ENCODE data around the gene APBA1.

Gene APBA1

DNA sequence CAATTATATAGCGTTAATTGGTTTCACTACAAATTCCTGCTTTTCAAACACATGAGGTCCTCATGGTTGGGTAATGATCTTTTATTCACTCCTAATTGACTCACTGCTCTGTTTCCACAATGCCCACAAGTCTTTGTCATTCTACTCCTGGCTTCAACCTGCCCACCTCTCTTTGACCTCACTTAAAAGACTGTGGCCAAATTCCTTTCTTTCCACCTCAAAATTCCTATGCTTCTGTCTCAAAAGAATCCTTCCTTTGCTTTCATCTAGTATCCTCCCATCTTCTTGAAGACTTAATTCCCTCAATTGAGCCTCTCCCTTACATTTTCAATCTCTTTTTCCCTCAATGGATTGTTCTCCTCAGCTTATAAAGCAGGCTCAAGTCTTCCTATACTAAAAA lies 4.9 kb downstream of the APBA1 start:
- no peak for TF ChIP-seq CTCF (IDR thresholded peaks at IDR 0.05; ENCODE audit: borderline replicate concordance, control extremely low read depth, extremely low read depth, insufficient read depth, missing control alignments)
- in situ Hi-C loops (cut with MboI; ENCODE audit: low sequenced_read_pairs, unreplicated experiment): loop anchor here (25.0 kb wide), 1 partner anchor 195 kb away; no protein-coding TSS in a partner anchor
- no peak for DNase-seq (ENCODE audit: low spot score)

GRCh38 chr9:69660304-69660703 lies 11.9 kb downstream of the APBA1 start:
- in situ Hi-C loops (cut with MboI; ENCODE audit: low sequenced_read_pairs, unreplicated experiment): loop anchor here (25.0 kb wide), 1 partner anchor 202 kb away; no protein-coding TSS in a partner anchor
- no peak for TF ChIP-seq CTCF (IDR thresholded peaks at IDR 0.05; ENCODE audit: borderline replicate concordance, control extremely low read depth, extremely low read depth, insufficient read depth, missing control alignments)
- no peak for DNase-seq (ENCODE audit: low spot score)

GRCh38 chr9:69658987-69659675 lies 13.0 kb downstream of the APBA1 start:
- no peak for TF ChIP-seq CTCF (IDR thresholded peaks at IDR 0.05; ENCODE audit: borderline replicate concordance, control extremely low read depth, extremely low read depth, insufficient read depth, missing control alignments)
- in situ Hi-C loops (cut with MboI; ENCODE audit: low sequenced_read_pairs, unreplicated experiment): loop anchor here (25.0 kb wide), 1 partner anchor 203 kb away; no protein-coding TSS in a partner anchor
- no peak for DNase-seq (ENCODE audit: low spot score)

- in situ Hi-C loops (cut with MboI; ENCODE audit: low sequenced_read_pairs, unreplicated experiment): loop anchor here (25.0 kb wide), 1 partner anchor 205 kb away; no protein-coding TSS in a partner anchor
- no peak for TF ChIP-seq CTCF (IDR thresholded peaks at IDR 0.05; ENCODE audit: borderline replicate concordance, control extremely low read depth, extremely low read depth, insufficient read depth, missing control alignments)
- no peak for DNase-seq (ENCODE audit: low spot score)
Observed at GRCh38 chr9:69657269-69657668, 14.9 kb downstream of the APBA1 start.

DNA sequence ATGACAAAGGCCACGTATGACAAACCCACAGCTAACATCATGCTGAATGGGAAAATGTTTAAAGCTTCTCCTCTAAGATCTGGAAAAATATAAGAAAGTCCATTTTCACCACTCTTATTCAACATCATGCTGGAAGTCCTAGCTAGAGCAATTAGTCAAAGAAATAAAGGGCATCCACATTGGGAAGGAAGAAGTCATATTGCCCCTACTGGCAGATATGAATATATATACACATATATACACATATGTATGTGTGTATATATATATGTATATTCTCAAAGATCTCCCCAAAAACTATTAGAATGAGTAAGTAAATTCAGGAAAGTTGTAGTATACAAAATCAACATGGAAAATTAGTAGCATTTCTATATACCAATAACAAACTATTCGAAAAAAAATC lies 17.1 kb downstream of the APBA1 start:
- no peak for DNase-seq (ENCODE audit: low spot score)
- TF ChIP-seq CTCF (IDR thresholded peaks at IDR 0.05; ENCODE audit: borderline replicate concordance, control extremely low read depth, extremely low read depth, insufficient read depth, missing control alignments): no peak
- in situ Hi-C loops (cut with MboI; ENCODE audit: low sequenced_read_pairs, unreplicated experiment): loop anchor here (25.0 kb wide), 1 partner anchor 207 kb away; no protein-coding TSS in a partner anchor

DNA sequence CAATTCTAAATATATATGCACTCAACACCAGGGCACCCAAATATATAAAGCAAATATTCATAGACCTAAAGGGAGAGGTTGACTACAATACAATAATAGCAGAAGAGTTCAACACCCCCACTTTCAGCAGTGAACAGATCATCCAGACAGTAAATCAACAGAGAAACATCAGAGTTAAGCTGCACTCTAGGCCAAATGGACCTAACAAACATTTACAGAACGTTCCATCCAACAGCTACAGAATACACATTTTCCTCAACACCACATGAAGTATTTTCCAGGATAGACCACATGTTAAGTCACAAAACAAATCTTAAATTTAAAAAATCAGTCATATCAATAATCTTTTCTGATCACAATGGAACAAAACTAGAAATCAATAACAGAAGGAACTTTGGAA lies 18.9 kb downstream of the APBA1 start:
- in situ Hi-C loops (cut with MboI; ENCODE audit: low sequenced_read_pairs, unreplicated experiment): loop anchor here (25.0 kb wide), 1 partner anchor 209 kb away; no protein-coding TSS in a partner anchor
- no peak for TF ChIP-seq CTCF (IDR thresholded peaks at IDR 0.05; ENCODE audit: borderline replicate concordance, control extremely low read depth, extremely low read depth, insufficient read depth, missing control alignments)
- DNase-seq (ENCODE audit: low spot score): no peak

Data from GM13976 (cell line).